HG02678 (cell line): ENCODE measurements around the gene CABP4.
A peak's percentile ranks its signal among the peaks of the same experiment; 100 is the strongest.
"Not testable (repeated sequence)": the region's sequence is repeated elsewhere in the genome, so short reads cannot be mapped to it uniquely, and the experiment has no call there.

ENCODE experiments used
- ATAC-seq: cut with Tn5 transposase; IDR thresholded peaks from one replicate; pipeline ENCODE4 v1.9.1; 2021; ENCODE audit warnings: mild to moderate bottlenecking, moderate library complexity; ENCODE audit not compliant: unreplicated experiment

Gene CABP4

DNA sequence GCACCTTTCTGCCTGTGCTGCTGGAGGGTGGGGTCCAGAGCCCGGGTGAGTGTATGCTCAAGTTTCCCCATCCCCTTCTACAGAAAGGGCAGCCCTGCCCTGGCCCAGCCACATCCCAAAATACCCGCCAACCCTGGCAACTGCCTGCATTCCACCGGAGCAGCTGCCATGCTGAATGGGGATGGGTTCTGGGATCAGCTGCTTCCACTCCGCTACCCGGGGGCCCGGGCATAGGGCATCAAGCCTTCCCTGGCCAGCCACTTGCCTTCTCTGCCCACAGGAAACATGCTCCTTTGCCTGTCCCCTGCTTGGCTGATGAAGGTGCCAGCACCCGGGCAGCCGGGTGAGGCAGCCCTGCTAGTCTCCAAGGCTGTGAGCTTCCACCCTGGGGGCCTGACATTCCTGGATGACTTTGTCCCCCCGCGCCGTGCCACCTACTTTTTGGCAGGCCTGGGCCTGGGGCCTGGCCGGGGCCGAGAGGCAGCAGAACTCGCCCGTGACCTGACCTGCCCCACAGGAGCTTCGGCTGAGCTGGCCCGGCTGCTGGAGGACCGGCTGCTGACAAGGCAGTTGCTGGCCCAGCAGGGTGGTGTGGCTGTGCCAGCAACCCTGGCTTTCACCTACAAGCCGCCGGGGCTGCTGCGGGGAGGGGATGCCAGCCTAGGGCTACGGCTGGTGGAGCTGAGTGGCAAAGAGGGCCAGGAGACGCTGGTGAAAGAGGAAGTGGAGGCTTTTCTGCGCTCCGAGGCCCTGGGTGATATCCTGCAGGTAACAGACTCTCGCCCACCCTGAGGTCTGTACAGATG lies 36.5 kb upstream of the CABP4 start:
- ATAC-seq: no peak

DNA sequence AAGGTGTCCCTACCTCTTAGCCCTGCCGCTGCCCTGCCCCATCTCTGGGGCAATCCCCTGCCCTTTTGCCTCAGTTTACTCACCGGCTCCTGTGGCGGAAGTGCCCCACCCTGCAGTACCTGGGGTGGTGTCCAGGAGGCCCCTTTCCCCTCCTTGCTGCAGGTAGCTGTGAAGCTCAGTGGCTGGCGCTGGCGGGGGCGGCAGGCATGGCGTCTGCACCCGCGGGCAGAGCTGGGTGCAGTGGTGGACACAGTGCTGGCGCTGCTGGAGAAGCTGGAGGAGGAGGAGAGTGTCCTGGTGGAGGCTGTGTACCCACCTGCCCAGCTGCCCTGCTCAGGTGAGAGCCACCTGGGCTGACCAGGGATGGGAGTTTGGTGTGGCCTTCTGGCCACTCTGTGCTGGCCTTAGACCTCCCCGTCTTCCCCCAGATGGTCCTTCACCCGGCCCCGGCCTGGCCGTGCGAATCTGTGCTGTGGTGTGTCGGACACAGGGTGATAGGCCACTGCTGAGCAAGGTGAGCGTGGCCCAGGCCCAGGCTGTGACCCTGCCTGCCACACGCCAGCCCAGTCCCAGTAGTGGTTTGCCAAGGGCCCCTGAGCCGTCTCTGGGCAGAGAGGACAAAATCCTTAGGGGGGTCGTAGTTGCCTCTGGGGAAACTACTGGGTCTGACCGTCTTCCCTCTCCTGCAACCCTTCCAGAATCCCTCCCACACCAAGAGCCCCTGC lies 35.7 kb upstream of the CABP4 start:
- ATAC-seq: no peak

DNA sequence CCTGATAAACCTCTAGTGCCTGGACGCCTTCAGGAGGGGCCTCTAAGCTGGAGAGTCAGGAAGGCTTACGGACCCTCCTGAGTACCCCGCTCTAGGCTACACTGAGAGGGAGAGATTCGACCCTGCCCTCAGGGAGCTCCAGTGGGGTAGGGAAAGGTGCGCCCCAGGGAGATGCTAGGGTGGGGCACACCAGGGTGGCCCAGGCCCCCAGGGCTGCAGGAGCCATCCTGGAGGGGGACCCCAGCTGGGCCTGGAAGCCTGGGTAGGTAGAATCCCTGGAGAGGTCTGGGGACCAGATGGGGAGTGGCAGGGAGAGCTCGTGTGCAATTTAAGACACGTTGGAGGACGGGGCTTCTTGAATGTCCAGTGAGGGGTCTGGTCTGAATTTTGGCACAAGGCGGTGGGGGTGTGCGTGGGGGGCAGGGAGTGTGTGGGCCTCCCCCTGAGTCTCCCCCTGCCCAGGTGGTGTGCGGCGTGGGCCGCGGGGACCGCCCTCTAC lies 35.0 kb upstream of the CABP4 start:
- no peak for ATAC-seq

DNA sequence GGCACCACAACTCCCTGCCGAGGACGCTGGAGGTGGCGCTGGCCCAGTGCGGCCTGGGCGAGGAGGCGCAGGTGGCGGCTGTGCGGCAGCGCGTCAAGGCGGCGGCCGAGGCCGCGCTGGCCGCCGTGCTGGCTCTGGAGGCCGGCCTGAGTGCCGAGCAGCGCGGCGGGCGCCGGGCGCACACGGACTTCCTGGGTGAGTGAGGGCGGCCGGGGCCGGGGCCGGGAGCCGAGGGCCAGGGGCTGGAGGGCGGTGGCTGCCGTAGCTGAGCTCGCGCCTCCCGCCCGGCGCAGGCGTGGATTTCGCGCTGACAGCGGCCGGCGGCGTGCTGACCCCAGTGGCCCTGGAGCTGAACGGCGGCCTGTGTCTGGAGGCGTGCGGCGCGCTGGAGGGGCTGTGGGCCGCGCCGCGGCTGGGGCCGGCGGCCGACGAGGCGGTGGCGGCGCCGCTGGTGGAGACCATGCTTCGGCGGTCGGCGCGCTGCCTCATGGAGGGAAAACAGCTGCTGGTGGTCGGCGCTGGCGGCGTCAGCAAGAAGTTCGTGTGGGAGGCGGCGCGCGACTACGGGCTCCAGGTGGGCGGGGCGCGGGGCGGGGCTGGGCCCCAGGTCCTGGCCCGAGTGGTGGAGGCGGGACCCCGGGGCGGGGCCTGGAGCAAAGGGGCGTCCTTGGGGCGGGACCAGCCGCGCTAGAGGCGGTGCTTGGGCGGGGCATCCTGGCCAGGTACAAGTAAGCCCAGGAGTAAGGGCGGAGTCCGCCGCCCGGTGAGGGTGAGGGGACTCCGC lies 34.3 kb upstream of the CABP4 start:
- ATAC-seq: peak; percentile 87

DNA sequence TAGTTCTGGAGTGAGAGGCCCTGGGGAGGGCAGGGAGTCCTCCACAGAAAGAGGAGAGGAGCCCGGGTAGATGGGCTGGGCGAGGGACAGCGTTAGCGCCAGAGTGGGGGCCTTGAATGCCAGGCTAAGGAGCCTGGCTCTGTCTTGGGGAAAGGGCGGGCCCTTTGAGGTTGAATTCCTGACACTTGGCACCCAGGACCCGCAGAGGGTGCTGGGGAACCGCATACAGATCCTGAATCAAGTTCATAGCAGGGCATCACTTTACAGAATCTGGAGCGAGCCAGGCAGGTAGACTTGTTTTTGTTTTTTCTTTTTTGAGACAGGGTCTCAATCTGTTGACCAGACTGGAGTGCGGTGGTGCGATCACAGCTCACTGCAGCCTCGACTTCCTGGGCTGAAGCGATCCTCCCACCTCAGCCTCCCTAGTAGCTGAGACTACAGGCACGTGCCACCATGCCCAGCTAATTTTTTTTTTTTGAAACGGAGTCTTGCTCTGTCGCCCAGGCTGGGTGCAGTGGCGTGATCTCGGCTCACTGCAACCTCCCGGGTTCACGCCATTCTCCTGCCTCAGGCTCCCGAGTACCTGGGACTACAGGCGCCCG lies 33.6 kb upstream of the CABP4 start:
- no peak for ATAC-seq

DNA sequence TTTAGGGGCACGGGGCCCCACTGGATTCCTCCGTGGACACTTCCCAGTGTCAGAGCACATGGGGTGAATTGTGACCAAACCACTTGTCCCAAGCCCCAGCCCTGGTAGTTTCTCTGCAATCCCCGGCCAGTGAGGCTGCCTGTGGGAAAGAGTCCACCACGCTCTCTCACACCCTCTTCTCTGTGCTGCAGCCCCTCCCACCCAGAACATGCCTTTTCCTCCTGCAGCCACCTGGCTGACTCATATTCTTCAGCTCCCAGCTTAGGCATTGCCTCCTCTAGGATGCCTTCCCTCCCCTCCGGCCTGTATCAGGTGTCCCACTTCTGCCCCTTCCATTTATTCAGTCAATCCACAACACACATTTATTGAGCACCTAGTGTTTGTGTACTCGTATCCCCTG lies 32.3 kb upstream of the CABP4 start:
- no peak for ATAC-seq

DNA sequence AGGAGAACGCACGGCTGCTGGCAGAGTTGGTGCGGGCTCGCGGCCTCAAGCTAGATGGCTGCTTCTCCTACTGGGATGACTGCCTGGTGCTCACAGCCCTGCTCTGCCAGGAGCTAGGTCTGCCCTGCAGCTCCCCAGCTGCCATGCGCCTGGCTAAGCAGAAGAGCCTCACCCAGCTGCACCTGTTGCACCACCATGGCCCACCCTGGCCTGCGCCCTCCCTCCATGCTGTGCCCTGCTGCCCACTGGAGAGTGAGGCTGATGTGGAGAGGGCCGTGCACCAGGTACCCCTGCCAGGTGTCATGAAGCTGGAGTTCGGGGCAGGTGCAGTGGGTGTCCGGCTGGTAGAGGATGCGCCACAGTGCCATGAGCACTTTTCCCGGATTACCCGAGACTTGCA lies 31.7 kb upstream of the CABP4 start:
- ATAC-seq: no peak

DNA sequence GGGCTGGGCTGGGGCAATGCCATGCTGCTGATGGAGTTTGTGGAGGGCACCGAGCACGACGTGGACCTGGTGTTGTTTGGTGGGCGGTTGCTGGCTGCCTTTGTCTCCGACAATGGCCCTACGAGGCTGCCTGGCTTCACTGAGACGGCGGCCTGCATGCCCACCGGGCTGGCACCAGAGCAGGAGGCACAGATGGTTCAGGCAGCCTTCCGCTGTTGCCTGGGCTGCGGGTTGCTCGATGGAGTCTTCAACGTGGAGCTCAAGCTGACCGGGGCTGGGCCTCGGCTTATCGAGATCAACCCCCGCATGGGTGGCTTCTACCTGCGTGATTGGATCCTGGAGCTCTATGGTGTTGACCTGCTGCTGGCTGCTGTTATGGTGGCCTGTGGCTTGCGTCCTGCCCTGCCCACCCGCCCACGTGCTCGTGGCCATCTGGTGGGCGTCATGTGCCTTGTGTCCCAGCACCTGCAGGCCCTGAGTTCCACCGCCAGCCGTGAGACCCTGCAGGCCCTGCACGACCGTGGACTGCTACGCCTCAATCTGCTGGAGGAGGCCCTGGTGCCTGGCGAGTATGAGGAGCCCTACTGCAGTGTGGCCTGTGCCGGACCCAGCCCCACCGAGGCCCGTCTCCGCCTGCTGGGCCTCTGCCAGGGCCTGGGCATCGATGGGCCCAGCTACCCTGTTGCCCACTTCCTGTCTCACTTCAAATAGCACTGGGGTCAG lies 31.1 kb upstream of the CABP4 start:
- no peak for ATAC-seq

DNA sequence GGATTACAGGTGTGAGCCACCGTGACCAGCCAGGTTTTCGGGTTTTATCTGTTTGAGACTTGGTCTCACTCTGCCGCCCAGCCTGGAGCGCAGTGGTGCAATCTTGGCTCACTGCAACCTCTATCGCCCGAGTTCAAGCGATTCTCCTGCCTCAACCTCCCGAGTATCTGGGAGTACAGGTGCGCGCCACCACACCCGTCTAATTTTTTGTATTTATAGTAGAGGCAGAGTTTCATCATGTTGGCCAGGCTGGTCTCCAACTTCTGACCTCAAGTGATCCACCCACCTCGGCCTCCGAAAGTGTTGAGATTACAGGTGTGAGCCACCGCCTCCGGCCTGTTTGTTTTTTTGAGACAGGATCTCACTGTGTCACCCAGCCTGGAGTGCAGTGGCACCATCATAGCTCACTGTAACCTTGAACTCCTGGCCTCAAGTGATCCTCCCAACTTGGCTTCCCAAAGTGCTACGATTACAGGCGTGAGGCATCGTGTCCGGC lies 27.7 kb upstream of the CABP4 start:
- ATAC-seq: not testable (repeated sequence)

DNA sequence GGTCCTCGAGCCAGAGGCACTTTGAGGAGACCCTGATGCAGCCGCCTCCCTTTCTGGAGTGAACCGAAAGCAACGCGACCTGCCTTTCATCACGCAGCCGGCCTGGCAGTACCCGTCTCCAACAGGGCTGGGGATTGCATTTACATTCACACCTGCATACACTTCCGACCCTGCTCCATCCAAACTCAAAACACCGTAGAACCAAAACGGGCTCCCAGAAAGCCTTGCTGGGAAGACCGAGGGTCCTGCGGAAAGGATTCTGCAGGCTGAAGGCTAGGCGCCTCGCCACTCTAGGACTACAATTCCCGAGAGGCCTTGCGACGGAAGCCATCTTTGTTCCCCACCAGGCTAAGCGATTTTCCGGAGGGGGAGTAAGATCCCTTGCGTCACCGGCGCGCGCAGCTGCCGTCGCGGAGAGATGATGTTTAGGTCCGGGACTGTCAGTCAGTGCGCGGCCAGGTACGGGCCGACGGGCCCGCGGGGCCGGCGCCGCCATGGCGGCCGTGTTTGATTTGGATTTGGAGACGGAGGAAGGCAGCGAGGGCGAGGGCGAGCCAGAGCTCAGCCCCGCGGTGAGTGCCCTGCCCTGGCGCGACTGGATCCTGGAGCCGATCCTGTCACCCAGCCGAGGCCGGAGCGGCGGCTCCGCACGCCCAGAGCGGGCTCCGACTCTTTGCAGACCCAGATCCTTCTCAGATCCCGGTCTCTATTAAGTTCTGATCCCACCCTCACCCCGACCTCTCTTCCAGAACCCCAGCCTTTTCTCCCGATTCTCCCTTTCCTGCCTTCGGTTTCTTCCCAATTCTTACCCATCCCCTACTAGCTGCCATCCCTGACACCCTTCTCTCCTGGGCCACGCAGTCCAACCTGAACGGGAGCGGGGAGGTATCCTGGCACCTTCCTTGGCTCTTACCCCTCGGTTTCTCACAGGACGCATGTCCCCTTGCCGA lies 26.8 kb upstream of the CABP4 start, which contains the start of gene RPS6KB2:
TSS of gene RPS6KB2 (plus strand) at position 443 of the 950 bp plus-strand sequence. CDS start at position 495, 52 bp downstream.
- ATAC-seq: peak; percentile 93

DNA sequence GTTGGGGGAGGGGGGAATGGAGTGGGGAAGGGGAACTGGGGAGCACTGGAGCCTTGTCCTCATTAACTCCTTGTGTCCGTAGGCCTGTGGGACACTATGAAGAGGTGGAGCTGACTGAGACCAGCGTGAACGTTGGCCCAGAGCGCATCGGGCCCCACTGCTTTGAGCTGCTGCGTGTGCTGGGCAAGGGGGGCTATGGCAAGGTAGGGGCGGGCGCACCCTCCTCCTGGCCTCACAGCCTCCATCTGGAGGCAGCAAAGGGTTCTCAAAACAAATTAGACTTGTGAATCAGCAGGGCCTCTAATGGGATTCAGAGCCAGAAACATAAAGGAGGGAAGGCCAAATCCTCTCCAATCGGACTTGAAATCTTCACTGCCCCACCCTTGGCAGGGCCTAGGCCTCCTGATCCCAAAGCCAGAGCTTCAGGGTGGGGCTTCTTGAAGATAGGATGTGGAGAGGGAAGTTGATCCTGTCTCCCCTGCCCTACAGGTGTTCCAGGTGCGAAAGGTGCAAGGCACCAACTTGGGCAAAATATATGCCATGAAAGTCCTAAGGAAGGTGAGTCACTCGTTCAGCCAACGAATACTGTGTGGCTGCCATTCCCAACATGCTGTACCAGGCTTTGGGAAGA lies 26.0 kb upstream of the CABP4 start:
- no peak for ATAC-seq

DNA sequence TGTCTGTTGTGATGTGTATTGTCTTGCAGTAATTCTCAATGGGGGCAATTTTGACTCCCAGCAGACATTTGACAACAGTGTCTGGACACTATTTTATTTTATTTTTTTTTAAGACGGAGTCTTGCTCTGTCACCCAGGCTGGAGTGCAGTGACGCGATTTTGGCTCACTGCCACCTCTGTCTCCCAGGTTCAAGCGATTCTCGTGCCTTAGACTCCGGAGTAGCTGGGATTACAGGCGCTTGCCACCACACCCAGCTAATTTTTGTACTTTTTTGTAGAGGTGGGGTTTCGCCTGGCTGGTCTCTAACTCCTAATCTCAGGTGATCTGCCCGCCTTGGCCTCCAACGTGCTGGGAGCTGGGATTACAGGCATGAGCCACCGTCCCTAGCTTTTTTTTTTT lies 25.4 kb upstream of the CABP4 start:
- ATAC-seq: no peak

DNA sequence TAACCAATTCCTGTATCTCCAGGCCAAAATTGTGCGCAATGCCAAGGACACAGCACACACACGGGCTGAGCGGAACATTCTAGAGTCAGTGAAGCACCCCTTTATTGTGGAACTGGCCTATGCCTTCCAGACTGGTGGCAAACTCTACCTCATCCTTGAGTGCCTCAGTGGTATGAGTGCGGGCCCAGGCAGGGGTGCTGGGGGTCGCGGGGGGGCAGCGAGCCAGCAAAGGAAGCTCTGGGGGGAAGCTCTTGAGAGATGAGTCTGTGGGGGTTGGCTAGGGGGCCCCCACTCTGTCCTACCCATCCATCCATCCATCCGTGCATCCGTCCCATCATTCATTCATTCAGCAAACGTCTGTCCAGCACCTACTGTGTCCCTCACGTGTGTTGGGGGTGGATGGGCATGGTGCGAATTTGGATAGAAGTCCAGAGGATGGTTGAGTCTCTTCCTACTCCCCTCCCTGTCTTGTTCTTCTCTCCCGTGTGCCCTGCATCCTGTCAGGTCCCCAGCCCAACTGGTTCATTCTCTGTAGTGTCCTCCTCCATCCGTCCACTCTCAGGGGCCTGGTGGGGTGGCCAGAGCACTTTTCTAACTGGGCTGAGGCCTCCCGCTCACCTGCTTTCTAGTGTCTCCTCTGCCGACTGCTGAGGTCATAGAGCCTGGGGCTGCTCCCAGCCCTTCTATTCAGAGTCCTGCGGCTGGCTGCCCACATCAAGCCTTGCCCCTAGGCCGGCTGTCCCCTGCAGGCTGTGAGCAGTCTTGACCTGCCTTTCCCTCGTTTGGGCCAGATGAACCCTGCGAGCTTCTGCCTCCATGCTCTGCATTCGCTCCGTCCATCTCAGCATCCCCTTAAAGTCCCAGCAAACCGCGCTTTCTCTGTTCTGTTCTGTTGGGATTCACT lies 23.6 kb upstream of the CABP4 start:
- ATAC-seq: no peak

DNA sequence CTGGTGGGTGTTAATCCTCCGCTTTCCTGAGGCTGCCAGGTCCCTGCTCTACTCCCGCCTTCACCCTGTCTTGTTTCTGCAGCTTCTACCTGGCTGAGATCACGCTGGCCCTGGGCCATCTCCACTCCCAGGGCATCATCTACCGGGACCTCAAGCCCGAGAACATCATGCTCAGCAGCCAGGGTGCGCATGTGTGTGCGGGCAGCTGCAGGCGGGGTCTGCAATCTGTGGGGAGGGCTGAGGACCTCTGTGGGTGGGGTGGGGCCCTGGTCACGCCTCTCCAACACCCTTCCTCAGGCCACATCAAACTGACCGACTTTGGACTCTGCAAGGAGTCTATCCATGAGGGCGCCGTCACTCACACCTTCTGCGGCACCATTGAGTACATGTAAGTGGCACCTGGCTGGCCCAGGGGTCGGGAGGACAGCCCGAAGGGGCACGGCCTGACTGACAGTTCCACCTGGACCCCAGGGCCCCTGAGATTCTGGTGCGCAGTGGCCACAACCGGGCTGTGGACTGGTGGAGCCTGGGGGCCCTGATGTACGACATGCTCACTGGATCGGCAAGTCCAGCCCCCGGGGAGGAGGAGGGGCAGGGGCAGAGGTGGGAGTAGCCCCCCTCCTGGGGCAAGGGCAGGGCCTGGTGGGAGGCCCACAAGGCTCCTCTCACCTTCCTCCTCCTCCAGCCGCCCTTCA lies 22.4 kb upstream of the CABP4 start:
- no peak for ATAC-seq

DNA sequence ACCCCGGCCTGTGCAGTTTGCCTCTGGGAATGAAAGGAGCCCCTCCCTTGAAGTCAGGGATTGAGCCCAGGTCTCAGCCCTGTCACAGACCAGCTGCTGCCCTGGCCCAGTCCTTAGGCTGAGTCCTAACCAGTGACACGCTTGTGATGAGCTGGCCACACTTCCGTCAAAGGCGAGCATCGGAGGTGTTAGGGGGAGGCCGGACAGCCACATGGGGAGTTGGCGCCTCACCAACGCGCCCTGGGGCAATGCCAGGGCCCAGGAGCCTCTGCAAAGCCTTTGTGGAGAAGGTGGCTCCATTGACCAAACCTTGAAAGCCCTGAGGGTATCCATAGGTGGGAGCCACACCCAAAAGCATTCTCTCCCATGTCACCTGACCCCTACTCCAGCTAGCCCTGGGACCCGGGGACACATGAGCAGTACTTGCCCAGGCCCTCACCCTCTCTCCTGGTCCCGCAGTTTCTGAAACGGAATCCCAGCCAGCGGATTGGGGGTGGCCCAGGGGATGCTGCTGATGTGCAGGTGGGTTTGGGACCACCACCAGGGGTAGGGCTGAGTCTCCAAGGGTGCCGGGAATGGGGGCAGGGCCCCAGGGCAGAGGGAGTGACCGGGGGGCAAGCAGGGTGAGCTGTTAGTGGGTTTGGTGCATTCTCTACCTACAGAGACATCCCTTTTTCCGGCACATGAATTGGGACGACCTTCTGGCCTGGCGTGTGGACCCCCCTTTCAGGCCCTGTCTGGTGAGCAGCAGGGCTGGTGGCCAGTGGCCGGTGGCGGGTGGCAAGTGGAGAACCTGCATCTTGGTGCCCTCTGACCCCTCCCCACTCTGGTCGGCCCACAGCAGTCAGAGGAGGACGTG lies 21.4 kb upstream of the CABP4 start:
- ATAC-seq: no peak

DNA sequence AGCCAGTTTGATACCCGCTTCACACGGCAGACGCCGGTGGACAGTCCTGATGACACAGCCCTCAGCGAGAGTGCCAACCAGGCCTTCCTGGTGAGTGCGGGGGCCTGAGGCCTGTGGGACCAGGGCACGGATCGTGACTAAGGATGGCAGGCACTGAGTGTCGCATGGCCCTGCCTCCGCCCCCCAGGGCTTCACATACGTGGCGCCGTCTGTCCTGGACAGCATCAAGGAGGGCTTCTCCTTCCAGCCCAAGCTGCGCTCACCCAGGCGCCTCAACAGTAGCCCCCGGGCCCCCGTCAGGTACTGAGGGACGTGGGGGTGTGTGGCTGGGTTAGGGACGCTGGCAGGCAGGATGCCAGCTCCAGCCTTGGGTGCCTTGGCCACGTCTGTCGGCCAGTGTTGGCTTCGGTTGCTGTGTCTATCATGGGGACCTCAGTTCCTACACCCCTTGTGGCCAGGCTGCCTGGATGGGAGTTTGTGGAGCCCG lies 20.7 kb upstream of the CABP4 start:
- ATAC-seq: no peak
